HG02798 (cell line): ENCODE data around the gene MYO1C.
A peak's percentile ranks its signal among the peaks of the same experiment; 100 is the strongest.
"Not testable (repeated sequence)": the region's sequence is repeated elsewhere in the genome, so short reads cannot be mapped to it uniquely, and the experiment has no call there.

Source experiments
- ATAC-seq: cut with Tn5 transposase; IDR thresholded peaks from one replicate; pipeline ENCODE4 v1.9.1; 2021; ENCODE audit warnings: mild to moderate bottlenecking; ENCODE audit not compliant: unreplicated experiment, poor library complexity

MYO1C gene

GRCh38 chr17:1492249-1493206 is at the start of gene MYO1C:
TSS of gene MYO1C (minus strand) at chr17:1492686. CDS start at chr17:1492487, 199 bp downstream.
- no peak for ATAC-seq

GRCh38 chr17:1541367-1541904 is 49.0 kb upstream of the MYO1C start:
- no peak for ATAC-seq

DNA sequence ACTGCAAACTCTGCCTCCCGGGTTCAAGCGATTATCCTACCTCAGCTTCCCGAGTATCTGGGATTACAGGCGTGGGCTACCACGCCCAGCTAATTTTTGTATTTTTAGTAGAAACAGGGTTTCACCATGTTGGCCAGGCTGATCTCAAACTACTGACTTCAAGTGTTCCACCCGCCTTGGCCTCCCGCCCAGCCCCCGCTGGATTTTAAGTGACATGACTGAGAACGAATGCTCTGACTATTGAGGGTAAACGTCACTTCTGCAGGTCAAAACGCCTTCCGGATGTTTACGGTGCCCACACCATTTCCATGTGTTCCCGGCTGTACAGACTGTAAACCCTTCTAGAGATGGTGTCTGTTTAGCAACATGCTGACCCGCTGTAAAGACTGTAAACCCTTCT is 47.3 kb upstream of the MYO1C start:
- no peak for ATAC-seq

- no peak for ATAC-seq
Observed at GRCh38 chr17:1535737-1536136, 43.3 kb upstream of the MYO1C start.

GRCh38 chr17:1533661-1534325 is 41.3 kb upstream of the MYO1C start:
- ATAC-seq = no peak

DNA sequence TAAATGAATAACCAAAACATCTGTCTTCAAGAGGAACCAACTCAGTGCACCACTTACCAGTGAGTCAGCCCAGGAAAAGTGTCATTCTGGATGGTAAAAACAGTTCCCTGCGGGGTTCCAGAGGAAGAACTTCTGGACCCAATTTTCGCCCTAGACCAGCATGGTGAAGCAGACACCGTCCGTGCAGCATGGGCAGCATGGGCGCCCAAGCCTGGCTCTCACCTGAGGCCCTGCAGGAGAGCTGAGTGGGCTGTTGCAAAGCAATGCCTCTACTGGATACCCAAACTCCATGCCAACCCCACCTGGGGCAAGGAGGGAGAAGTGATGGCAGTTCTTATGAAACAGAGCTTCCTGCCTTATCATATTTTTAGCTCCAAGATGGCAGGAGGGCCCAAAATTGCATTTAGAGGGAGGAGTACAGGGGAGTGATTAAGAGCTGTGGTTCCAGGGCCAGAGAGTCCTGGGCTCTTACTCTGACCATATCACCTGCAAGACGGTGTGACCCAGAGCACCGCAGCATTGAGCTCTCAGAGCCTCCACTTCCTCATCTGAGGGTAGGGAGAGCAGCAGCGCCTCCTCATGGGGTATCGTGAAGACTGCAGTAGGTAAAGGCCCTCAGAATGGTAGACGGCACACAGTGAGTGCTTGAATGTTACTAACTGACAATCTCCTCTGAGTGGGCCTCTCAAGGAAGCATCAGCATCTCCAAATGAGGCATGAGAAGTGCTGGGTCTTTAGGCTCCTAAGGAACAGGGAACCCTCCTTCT is 40.5 kb upstream of the MYO1C start:
- no peak for ATAC-seq

- ATAC-seq = no peak
Observed at GRCh38 chr17:1529863-1530262, 37.4 kb upstream of the MYO1C start.

GRCh38 chr17:1526876-1527275 is 34.4 kb upstream of the MYO1C start:
- not testable (repeated sequence) for ATAC-seq

- ATAC-seq = no peak
Observed at GRCh38 chr17:1522626-1523025, 30.1 kb upstream of the MYO1C start.

GRCh38 chr17:1521086-1521640 is 28.7 kb upstream of the MYO1C start:
- no peak for ATAC-seq

DNA sequence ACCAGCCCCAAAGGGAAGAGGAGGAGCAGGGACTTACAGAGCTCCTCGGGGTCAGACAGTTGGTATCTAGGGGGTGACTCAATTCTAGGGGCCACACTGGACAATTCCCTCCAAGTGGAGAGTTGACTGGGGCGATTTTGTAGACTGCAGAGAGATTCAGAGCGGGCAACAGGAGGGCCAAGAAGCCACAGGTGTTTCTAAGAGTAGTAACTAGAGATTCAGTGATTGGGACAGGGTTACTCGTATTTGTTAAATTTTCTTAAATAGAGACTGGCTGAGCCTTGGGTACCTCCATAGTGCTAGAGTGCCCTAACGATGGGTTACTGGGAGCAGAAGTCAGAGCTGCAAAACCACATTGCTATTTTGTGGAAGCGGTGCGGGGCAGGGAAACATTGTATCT is 27.2 kb upstream of the MYO1C start:
- no peak for ATAC-seq

GRCh38 chr17:1518410-1518809 is 25.9 kb upstream of the MYO1C start:
- ATAC-seq = no peak

GRCh38 chr17:1516388-1517161 is 24.1 kb upstream of the MYO1C start, which contains the start of gene INPP5K:
TSS of gene INPP5K (minus strand) at chr17:1516612. CDS start at chr17:1516499, 113 bp downstream.
- ATAC-seq = peak; percentile 93

DNA sequence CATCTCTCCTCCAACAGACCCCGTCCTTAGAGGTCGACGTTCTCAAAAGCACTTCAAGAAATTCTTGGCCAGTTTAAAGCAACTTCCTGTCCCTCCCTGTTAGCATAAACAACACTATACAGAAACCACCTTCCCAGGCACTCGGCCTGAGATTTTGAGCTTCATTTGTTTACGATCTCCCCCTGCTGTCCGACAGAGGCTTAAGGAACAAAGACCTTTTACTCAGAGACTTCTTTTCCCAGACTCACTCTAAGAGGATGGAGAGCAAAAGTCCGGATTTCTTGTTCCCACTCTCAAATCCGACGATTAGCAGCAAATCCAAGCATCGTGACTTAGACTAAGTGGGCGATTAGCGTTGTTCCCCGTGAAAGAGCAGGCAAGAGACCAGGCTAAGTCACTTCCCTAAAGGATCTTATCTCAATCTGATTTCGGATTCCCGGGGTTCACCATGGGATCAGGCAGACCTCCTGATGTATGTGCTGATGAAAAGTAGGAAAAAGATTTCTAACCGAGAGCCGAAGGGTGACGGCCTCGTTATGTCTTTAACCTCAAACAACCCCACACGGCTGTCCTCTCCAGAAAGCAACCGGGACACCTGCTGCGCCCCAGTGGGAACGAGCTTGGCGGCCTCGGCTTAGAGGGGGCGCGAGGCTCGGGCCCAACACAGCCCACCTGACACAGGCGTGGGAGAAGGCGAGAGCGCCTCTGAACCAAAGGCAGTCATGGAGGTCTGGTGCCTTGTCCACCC is 23.3 kb upstream of the MYO1C start:
- no peak for ATAC-seq

DNA sequence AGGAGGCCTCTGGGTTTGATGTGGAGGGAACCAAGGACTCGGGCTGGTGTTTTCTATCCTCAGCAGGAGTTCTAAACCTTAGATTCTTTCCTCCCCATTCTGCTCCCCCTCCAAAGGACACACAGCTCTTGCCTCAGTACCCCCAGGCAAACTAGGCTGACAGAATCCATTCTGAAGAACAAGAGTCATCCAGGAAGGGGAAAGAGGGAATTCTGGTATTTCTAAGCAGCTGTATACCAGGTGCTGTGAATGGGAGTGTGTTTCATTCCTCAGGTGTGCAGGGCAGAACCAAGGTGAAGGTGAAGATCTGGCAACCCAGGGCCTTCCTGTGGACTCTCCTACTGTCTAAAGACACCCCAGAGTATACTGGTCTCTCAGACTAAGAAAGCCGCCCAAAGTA is 19.9 kb upstream of the MYO1C start:
- no peak for ATAC-seq

DNA sequence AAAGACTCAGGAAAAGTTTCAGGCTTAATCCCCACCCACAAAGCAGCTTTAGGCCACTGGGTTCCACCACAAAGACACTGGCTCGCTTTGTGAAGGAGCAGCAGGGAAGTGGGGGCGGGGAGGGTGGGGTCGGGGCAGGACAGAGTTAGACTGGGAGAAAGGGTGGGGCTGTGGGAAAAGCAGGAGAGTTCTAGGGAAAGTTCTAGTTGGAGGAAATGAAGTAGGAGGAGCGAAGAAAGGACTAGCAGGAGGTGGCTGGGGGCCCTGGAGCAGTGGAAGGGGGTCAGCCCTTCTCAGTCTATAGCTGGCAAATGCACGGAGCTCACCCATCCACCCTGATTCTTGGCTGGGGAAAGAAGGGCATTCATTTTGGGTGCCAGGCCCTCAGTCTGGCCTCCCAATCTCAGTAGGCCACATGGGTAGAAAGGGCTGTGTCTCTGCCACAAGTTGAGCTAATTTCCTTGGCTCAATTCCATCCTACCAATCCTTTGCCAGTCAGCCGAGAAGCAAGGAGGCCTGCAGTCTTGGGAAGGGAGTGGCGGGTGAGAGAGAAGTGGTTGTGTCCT is 19.4 kb upstream of the MYO1C start:
- ATAC-seq = no peak

GRCh38 chr17:1511290-1511689 is 18.8 kb upstream of the MYO1C start:
- no peak for ATAC-seq

- no peak for ATAC-seq
Observed at GRCh38 chr17:1509290-1509881, 16.9 kb upstream of the MYO1C start.
